ENCODE data around the gene MAN1C1.

Gene MAN1C1

GRCh38 chr1:25614501-25615171, 2.0 kb upstream of the MAN1C1 start:
- no peak for DNase-seq

DNA sequence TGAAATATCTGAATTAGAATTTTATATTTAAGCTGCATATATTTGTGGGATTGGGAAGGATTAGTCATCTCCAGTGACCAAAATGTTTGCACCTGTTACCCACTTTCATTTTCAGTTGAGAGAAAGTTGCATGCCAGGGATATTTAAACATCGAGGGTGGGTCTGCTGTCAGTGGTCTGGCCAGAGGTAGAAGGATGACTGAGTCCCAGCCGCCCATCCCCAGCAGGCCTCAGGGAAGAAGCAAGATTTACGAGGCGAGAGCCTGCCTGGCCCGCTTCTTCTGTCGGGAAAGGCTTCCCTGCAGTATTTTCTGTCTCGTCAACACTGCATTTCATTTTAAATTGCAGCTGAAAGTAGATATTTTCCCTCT, 1.4 kb upstream of the MAN1C1 start:
- DNase-seq, result no peak

GRCh38 chr1:25615563-25616094, 962 bp upstream of the MAN1C1 start:
- DNase-seq, result no peak

DNA sequence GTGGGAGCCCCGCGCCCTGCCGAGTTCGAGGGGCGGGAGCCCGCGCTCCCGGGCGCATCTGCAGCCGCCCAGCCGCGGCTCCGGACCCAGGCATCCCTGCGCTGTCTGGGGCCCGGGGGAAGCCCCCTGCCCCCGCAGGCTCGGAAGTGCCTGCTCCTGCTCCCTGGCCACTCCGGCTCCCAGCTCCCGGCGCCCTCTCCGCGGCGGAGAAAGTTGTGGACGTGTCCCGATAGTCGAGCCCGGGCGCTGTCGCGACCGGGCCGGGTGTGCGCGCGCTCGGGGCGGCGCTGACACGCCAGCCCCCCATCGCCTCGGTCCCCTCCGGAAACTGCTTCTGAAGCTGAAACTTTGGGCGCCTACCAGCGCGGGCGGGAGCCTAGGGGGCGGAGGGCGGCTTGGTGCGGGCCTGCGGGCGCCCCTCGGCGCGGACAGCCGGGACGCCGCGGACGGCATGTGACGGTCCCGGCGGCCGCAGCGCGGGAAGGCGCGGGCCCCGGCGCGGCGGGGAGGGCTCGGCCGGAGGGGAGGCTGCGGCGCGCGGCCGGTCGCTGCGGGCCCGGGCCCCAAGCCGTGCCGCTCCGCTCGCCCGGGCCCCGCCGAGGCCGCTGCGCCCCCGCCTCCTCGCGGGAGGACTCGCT, 515 bp downstream of the MAN1C1 start:
- no peak for DNase-seq

- DNase-seq, result no peak
Measured at GRCh38 chr1:25617625-25618432, 1.2 kb downstream of the MAN1C1 start.

DNA sequence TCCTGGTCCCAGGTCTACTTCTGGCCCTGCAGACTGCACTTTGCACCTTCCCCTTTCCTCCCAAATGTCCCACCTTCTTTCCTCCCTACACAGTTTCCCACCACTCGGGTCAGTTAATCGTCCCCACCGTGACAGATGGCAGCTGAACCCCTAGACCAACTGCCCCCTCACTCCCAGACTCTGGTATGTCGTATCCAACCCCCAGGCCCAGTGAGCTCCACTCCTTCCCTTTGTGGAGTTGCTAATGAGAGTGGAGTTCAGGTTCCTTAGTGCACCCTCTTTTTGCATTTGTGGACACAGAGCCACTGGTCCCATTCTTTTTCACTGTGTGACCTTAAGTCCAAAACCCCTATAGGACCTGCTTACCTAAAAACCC, 1.8 kb downstream of the MAN1C1 start:
- no peak for DNase-seq

GRCh38 chr1:25619101-25619890, 2.7 kb downstream of the MAN1C1 start:
- peak in 1 of 2 experiments; percentile 62 for DNase-seq

- DNase-seq, result no peak
Measured at GRCh38 chr1:25620211-25620610, 3.6 kb downstream of the MAN1C1 start.

DNA sequence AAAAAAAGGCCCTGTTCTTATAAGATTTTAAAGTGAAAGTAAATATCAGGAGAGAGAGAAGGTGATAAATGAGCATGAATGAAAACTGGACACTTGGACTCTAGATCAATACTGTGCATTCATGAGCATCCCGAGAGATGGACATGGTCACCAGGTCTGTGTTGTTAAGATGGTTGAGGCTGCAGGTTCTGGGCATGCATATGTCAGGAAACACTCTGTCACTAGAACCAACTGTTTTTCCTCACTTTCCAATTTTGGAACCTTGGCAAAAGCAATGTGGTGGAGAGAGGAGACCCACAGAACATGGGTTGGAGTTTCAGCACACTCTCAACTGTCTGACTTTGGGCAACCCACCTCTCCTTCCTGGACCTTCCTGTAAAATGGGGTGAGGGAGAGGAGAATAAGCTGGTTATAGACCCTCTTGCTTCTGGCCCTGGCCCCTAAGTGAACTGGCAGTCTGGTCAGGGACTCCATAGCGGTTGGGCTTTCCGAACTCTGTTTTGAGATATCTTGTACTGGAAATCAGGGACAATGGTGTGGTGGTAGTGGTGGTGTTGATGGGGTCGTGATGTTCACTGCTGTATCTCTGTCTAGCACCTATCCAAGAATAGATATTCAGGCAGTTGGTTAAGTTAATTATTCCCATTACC, 4.2 kb downstream of the MAN1C1 start:
- DNase-seq, result no peak

DNA sequence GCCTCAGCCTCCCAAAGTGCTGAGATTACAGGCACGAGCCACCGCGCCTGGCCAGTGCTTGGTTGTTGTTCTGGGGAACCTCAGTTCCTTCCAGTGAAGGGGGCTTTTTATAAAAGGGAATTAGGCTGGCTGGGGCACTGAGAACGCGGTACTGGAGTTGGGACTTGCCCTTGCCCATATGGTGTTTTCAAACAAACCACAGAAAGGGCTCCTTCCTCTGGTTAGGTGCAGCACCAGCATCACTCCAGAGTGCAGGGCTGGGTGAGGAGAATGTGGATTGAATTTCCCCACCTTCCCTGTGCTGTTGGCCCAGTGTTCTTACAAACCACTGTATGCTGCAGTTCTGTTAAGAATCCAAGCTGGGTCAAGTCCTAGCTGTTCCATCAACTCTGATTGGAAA, 5.3 kb downstream of the MAN1C1 start:
- no peak for DNase-seq

GRCh38 chr1:25622531-25622930, 5.9 kb downstream of the MAN1C1 start:
- DNase-seq, result no peak

GRCh38 chr1:25623007-25623406, 6.4 kb downstream of the MAN1C1 start:
- no peak for DNase-seq

DNA sequence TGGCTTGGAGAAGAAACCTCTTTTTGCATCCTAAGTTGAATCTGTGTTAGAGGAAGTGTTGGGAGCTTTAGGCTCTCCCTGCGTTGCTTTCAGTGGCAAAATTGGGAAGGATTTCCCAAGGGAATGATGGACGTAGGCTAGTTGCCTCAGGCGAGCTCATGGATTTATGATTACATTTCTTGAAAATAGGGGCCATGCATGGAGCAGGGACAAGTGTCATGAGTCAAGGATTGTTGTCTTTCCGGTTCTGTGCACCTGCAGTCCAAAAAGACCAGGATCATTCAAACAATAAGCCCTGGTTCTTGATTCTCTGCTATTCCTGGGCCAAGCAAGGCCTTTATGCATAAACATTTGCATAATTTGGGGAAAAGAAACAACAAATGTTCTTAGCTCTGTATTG, 7.1 kb downstream of the MAN1C1 start:
- no peak for DNase-seq

- DNase-seq, result no peak
Measured at GRCh38 chr1:25624156-25624555, 7.6 kb downstream of the MAN1C1 start.

DNA sequence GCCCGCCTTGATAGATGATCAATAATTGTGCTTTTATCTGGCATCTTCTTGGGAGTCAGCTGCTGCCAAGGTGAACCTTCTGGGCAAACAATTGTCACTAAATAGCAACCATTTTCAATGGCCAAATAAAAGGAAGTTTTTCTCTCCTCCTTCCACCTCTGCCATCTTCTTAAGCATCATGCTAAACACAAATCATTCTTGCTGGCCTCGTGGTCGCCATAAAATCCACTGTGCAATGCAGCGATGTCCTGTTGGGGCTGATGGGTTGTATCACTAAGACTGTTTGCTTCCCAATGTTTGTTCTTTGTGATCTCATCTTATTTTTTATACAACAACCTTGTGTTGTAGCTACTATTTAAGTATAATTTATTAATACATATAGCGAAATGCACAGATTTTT, 8.0 kb downstream of the MAN1C1 start:
- no peak for DNase-seq

- no peak for DNase-seq
Measured at GRCh38 chr1:25626018-25626417, 9.4 kb downstream of the MAN1C1 start.

GRCh38 chr1:25628741-25629421, 12.3 kb downstream of the MAN1C1 start:
- DNase-seq, result no peak

DNA sequence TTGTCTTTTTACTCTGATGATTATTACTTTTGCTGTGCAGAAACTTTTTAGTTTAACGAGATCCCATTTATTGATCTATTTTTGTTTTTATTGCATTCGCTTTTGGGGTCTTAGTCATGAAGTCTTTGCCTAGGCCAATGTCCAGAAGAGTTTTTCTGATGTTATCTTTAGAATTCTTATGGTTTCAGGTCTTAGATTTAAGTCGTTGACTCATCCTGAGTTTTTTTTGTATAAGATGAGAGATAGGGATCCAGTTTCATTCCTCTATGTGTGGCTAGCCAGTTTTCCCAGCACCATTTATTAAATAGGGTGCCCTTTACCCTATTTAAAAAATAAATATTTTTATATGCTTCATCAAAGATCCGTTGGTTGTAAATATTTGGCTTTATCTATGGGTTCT, 13.2 kb downstream of the MAN1C1 start:
- no peak for DNase-seq

DNA sequence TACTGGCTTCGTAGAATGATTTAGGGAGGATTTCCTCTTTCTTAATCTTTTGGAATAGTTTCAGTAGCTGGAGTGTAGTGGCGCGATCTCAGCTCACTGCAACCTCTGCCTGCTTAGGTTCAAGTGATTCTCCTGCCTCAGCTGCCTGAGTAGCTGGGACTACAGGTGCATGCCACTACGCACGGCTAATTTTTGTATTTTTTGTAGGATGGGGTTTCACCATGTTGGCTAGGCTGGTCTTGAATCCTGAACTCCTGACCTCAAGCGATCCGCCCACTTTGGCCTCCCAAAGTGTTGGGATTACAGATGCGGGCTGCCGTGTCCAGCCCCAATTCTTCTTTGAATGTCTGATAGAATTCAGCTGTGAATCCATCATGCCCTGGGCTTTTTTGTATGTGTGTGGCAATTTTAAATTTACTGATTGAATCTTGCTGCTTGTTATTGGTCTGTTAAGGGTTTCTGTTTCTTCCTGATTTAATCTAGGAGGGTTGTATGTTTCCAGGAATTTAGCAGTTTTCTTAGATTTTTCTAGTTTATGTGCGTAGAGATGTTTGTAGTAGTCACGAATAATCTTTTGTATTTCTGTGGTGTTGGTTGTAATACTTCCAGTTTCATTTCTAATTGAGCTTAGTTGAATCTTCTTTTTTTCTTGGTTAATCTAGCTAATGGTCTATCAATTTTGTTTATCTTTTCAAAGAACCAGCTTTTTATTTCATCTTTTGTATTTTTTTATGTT, 15.3 kb downstream of the MAN1C1 start:
- no peak for DNase-seq

- DNase-seq, result no peak
Measured at GRCh38 chr1:25634066-25634465, 17.5 kb downstream of the MAN1C1 start.

DNA sequence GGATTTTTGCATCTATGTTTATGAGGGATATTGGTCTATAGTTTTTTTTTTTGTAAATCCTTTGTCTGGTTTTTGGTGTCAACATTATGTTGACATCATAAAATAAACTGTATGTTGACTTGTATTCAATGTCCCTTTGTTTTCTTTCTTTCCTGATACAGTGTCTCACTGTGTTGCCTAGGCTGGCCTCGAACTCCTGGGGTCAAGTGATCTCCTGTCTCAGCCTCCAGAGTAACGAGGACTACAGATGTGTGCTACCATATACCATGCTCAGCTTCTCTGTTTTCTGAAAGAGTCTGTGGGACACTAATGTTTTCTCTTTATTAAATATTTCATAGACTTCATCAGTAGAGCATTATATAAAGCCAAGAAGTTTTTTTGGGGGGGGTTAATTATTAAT, 18.3 kb downstream of the MAN1C1 start:
- DNase-seq, result no peak

Data from NCI-H1930 (cell line).